Activated T-cell treated with anti-CD3 and anti-CD28 coated beads for 24 hours (primary cell): ENCODE data around the gene HBQ1.
"Not testable (repeated sequence)": the region's sequence is repeated elsewhere in the genome, so short reads cannot be mapped to it uniquely, and the experiment has no call there.

Experiments used
- DNase-seq: peaks from one replicate; pipeline ENCODE4 v3.0.0-alpha.2; 2020; ENCODE audit warnings: low read depth

The HBQ1 gene

DNA sequence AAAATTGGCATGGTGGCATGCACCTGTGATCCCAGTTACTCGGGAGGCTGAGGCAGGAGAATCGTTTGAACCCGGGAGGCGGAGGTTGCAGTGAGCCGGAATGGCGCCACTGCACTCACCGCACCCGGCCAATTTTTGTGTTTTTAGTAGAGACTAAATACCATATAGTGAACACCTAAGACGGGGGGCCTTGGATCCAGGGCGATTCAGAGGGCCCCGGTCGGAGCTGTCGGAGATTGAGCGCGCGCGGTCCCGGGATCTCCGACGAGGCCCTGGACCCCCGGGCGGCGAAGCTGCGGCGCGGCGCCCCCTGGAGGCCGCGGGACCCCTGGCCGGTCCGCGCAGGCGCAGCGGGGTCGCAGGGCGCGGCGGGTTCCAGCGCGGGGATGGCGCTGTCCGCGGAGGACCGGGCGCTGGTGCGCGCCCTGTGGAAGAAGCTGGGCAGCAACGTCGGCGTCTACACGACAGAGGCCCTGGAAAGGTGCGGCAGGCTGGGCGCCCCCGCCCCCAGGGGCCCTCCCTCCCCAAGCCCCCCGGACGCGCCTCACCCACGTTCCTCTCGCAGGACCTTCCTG, at the start of gene HBQ1:
Gene HBQ1, plus strand, starts transcription at position 359 of the 575 bp plus-strand sequence. Its CDS starts 28 bp downstream, at position 387.
- DNase-seq = no peak

DNA sequence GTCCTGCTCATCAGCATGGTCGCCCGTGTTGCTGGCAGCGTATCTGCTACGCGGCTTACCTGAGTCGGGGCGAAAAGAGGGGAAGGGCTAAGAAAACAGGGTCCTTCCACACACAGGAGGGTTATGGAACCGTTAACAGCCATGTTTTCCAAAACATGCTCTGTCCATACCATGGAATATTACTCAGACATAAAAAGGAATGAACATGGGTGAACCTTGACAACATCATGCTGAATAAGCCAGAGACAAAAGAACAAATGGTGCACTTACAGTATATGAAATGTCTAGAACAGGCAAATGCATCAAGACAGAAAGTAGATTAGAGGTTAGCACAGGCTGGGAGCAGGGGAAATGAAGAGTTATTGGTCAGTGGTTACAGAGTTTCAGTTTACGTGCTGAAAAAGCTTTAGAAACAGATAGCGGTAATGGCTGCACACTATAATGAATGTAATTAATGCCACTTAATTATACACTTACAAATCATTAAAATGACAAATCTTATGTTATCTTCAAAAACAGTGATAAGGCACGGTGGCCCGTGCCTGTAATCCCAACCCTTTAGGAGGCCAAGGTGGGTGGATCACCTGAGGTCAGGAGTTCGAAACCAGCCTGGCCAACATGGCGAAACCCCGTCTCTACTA, 49.6 kb upstream of the HBQ1 start:
- no peak for DNase-seq

DNA sequence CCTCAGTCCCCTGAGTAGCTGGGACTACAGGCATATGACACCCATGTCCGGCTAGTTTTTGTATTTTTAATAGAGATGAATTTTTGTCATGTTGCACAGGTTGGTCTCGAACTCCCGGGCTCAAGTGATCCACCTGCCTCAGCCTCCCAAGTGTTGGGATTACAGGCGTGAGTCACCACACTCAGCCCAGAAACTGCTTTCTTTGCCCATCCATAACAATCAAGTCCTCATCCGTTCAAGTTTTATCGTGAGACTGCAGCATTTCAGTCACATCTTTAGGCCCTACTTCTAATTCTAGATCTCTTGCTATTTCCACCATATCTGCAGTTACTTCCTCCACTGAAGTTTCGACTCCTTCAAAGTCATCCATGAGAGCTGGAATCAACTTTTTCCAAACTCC, 48.1 kb upstream of the HBQ1 start:
- DNase-seq = no peak

DNA sequence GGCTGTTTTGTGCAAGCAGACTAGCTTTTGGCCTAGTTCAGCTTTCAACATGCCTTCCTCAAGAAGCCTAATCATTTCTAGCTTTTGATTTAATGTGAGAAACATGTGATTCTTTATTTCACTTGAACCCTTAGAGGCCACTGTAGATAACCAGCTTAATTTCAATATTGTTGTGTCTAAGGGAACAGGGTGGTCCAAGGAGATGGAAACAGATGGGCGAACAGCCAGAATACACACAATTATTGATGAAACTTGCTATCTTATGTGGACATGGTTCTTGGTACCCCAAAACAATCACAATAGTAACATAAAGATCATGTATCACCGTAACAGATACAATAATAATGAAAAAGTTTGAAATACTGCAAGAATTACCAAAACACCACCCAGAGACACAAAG, 46.5 kb upstream of the HBQ1 start:
- DNase-seq = no peak

DNA sequence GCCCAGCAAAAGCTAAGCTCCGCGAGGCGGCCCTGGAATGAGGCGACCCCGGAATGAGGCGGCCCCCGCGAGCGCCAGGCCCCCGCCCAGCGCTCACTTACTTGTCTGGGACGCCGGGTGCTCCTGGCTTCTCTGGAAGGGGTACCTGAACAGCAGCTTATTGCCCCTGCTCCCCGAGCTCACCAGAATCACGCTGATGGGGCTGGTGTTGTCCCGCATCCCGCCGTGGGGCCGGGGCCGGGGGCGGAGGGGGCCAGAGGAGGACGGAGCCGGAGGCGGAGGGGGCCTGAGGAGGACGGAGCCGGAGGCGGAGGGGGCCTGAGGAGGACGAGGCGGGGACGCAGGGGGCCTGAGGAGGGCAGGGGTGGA, 42.2 kb upstream of the HBQ1 start:
- DNase-seq = peak; percentile 9

DNA sequence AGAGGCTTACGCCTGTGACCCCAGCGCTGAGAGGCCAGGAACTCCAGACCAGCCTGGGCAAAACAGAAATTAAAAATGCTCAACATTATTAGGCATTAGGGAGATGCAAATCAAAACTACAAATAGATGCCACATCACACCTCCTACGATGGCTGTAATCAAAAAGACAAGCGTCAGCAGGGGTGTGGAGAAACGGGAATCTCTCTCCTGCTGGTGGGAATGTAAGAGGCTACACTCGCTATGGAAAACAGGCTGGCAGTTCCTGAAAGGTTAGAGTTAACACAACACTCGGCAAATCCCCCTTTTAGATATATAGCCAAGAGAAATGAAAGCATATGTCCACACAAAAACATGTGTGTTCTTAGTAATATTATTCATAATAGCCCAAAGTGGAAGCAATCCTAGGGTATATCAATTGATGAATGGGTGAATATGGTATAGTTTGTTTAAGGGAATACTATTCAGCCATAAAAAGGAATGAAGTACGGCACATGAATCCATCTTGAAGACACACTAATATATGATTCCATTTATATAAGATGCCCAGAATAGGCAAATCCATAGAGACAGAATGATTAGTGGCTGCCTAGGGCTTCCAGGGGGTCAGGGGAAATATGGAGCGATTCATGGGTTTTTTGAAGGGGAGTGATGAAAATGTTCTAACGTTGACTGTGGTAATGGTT, 39.9 kb upstream of the HBQ1 start:
- DNase-seq = no peak

DNA sequence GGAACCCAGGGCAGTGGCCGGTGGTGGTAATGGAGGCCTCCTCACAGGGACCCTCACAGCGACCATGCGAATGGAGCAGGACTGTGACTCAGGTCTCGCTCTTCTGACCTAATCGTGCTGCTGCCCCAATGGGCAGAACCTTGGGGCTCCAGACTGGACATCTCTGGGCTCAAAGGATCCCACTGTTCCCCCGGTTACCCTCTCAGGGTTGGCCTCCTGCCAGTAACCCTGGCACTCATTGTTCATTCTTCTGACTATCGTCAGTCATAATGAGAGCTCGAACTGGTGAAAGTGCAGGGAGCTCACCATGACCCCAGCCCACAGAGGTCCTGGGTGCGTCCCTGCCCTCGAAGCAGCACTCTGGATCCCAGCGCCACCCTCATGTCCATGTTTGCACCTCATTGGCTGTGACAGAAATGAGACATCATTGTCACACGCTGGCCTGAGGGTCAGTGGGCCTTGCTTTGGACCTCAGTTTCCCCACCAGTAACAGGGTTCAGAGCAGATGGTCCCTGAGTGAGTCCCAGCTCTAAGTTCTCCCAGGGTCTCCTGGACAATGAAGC, 37.8 kb upstream of the HBQ1 start:
- no peak for DNase-seq

DNA sequence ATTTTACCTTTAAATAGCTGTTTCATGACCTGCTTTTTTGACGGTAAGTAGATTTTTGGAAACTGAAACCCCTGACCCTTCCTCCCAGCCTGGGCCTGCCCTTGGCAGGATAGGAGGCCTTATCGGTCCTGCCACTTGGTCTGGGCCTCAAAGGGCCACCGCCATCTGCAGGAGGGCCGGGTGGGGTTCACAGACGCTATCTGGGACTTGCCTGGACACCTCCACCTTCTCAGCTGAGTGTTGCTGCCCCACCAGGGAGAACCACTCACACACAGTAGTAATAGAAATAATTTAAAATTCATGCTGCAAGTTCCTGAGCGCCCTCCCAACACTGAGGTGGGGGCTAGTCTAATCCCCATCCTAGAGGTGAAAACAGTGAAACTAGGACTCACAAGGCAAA, 37.2 kb upstream of the HBQ1 start:
- DNase-seq = no peak

DNA sequence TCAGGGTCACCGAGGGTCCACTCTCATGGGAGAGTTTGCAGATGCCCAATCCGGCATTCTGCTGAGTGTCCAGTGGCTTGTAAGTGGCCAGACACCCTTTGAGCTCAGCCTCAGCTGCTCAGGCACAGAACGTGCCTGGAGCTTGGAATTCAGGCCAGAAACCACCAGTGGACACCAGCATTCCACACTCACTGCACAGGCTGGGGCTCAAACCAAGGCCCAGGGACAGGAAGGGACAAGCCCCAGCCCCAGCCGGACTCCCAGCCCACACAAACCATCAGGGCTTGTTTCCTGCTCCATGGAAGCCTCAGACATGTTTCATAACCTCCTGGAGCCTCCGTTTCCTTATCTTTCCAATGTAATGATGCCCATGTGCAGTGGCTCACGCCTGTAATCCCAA, 36.8 kb upstream of the HBQ1 start:
- DNase-seq = no peak

DNA sequence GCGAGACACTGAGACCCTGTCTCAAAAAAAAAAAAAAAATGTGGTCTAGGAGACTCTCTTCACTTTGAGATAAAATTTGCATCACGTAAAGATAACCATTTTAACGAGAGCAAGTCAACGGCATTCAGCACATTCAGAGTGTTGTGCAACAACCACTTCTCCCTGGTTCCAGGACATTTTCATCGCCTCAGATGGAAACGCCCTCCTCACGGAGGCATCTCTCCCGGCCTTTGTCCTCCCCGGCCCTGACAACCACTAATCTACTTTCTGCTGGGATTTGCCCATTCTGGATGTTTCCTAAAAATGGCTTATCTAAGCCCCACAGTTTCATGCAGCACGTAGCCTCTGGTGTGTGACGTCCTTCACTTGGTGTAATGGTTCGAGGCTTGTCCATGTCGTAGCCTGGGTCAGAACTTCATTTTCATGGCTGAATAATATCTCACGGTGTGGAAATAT, 35.4 kb upstream of the HBQ1 start:
- no peak for DNase-seq

DNA sequence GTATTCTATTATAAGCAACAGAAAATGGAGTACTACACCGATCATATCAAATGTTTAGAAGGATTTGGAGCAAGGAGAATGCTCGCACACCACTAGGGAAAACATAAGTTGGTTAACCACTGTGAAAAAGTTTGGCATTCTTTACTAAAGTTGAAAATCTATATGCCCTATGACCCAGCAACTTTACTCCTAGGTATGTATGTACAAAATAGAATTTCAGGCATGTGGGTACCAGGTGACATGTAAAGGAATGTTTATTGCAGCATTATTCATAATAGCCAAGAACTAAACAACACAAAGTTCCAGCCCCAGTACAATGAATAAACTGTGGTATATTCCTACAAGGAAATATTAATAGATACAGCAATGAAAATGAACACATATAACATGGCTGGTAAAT, 33.6 kb upstream of the HBQ1 start:
- DNase-seq = no peak

DNA sequence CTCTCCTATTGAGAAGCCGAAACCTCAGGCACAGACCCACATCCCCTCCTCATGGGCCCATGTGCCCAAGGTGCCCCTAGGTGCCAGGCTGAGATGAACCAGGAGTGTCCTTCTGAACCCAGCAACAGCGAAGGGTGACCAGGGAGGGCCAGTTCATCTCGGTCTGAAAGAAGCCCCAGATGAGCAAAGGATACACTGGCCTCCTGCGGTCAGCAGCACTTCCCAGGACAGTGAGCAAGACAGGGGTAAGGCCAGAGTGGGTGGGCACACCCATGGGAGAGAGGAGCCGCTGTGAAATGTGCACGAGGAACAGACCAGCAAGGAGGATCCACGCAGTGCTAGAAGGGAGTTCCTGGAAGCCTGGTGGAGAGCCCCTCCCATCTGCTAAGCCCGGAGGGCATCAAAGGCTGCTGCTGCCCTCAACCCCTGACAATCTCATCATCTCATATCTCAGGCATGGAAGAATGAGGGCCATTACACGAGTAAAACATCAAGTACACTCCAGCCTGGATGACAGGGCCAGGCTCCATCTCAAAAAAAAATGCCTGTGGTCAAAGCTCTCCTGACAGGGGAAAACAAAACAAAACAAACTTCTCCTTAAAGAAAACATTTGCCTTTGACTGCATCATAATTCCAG, 31.1 kb upstream of the HBQ1 start:
- no peak for DNase-seq

DNA sequence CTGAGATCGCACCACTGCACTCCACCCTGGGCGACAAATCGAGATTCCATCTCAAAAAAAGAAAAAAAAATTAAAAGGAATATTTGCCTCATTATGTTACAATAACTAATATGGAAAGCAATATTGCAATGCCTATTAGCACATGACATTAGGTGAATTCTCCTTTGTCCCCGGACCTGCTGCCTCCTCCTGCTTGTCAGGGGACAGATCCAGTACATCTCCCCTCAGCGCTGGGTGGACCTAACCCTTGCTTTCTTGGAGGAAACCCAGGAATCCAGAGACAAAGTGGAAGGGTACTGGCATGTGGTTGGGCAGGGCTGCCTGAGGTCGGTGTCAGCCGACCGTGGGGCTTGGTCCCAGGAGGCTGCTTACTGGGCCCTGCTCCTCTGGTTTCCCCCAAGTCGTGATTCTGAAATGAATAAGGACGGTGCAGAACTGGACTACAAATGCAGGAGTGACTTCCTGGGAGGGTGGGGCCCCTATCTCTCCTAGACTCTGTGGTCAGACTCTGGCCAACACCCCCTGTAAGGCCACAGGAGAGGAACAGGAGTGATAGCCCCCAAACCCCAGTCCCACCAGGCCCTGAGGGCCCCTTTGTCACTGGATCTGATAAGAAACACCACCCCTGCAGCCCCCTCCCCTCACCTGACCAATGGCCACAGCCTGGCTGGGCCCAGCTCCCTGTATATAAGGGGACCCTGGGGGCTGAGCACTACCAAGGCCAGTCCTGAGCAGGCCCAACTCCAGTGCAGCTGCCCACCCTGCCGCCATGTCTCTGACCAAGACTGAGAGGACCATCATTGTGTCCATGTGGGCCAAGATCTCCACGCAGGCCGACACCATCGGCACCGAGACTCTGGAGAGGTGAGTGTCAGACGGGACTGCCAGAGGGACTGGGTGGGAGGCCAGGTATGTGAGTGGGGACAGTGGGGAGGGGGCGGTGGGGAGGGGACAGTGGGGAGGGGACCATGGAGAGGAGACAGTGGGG, 27.8 kb upstream of the HBQ1 start, which contains the start of gene HBZ:
Gene HBZ, plus strand, starts transcription at position 504 of the 988 bp plus-strand sequence. Its CDS starts 266 bp downstream, at position 770.
- no peak for DNase-seq

DNA sequence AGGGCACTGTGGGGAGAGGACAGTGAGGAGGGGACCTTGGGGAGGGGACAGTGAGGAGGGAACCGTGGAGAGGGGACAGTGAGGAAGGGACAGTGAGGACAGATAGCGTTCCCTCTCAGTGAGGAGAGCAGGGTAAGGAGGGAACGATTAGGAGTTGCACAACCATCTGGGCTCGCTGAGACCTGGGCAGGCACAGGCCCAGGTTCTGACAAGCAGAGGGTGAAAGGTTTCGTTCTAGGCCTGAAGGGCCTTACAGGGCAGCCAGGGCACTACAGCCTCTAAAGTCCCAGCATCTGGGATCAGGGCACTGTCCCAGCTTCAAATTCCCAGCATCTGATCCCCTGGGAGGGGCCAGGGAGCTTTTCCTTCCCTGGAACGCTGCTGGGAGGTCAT, 27.1 kb upstream of the HBQ1 start:
- DNase-seq = not testable (repeated sequence)

DNA sequence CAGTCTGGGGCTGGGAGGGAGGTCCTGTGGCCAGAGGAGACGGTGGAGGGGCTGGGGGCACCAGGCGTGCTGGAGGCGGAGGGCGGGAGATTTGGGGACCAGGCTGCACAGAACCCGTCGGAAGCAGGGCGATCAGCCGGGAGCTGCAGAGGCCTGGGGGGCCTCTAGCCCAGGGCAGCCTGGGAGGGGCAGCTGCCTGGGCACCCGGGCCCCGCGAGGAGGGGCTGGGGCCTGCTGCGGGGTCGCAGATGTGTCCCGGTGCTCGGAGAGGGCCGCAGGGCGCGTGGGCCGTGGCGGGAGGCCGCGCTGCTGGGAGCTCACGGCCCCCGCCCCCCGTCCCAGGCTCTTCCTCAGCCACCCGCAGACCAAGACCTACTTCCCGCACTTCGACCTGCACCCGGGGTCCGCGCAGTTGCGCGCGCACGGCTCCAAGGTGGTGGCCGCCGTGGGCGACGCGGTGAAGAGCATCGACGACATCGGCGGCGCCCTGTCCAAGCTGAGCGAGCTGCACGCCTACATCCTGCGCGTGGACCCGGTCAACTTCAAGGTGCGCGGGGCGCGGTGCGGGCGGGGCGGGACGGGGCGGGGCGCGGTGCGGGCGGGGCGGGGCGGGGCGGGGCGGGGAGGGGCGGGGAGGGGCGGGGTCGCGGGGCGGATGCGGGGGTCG, 26.6 kb upstream of the HBQ1 start:
- not testable (repeated sequence) for DNase-seq

DNA sequence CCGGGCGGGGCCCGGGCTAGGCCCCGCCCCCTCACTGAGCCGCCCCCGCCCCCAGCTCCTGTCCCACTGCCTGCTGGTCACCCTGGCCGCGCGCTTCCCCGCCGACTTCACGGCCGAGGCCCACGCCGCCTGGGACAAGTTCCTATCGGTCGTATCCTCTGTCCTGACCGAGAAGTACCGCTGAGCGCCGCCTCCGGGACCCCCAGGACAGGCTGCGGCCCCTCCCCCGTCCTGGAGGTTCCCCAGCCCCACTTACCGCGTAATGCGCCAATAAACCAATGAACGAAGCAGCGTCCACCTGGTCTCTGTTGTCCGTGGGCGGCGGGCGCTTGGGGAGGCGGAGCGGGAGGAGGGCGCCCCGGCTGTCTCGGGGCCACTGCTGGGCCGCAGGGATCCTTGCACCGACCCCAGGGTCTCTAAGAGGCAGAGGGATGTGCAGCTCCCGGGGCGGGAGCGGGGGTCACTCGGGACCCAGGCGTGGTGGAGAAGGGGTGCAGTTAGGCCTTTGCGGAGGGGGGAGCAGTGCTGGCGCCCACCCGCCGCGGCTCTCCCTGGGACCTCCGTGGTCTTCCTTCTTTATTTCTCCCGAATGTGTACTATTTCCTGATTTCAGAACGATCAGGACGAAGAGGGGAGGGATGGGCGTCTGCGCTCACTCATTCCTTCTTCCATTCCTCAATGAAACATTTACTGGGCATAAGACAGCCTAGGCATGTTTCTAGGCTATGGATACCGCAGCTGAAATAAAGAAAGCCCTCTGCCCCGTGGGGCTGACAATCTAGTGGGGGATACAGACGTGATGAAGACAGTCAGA, 25.8 kb upstream of the HBQ1 start:
- DNase-seq = no peak

DNA sequence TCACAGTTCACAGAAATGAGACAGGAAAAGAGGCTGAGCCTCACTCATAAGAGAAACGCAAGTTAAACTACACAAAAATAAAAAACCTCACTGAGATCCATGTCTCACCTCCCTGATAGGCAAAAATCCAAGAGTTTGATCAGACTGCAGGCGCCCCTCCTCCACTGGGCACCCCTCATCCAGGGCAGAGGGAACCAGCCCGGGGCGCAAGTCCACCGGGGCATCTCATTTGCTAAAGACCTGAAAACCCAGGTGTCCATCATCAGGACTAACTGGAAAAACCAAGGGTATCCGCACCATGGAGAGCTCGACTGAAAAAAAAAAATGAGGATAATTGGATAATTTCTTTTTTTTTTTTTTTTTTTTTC, 25.2 kb upstream of the HBQ1 start:
- DNase-seq = no peak

DNA sequence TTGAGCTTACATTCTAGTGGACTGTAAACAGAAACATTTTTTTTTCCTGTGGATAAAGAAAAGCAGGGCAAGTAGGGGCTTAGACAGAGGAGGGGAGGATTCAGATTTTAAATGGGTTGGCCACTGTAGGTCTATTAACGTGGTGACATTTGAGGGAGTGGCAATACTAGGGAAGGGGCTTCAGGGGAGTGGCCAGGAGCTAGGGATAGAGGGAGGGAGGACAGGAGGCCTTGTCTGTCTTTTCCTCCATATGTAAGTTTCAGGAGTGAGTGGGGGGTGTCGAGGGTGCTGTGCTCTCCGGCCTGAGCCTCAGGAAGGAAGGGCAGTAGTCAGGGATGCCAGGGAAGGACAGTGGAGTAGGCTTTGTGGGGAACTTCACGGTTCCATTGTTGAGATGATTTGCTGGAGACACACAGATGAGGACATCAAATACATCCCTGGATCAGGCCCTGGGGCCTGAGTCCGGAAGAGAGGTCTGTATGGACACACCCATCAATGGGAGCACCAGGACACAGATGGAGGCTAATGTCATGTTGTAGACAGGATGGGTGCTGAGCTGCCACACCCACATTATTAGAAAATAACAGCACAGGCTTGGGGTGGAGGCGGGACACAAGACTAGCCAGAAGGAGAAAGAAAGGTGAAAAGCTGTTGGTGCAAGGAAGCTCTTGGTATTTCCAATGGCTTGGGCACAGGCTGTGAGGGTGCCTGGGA, 21.0 kb upstream of the HBQ1 start:
- no peak for DNase-seq

DNA sequence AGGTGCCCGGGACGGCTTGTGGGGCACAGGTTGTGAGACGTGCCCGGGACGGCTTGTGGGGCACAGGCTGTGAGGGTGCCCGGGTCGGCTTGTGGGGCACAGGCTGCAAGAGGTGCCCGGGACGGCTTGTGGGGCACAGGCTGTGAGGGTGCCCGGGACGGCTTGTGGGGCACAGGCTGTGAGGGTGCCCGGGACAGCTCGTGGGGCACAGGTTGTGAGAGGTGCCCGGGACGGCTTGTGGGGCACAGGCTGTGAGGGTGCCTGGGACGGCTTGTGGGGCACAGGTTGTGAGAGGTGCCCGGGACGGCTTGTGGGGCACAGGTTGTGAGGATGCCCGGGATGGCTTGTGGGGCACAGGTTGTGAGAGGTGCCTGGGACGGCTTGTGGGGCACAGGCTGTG, 20.0 kb upstream of the HBQ1 start:
- DNase-seq = not testable (repeated sequence)
